Anterior cingulate cortex (tissue), 58 donors: ENCODE measurements around the gene SNX9.
"Not testable (repeated sequence)": the region's sequence is repeated elsewhere in the genome, so short reads cannot be mapped to it uniquely, and the experiment has no call there.

Experiments
- DNase-seq, 58 donors: peaks; one replicate each; lab custom pipeline; 2025; lab: John Stamatoyannopoulos, UW

The SNX9 gene

DNA sequence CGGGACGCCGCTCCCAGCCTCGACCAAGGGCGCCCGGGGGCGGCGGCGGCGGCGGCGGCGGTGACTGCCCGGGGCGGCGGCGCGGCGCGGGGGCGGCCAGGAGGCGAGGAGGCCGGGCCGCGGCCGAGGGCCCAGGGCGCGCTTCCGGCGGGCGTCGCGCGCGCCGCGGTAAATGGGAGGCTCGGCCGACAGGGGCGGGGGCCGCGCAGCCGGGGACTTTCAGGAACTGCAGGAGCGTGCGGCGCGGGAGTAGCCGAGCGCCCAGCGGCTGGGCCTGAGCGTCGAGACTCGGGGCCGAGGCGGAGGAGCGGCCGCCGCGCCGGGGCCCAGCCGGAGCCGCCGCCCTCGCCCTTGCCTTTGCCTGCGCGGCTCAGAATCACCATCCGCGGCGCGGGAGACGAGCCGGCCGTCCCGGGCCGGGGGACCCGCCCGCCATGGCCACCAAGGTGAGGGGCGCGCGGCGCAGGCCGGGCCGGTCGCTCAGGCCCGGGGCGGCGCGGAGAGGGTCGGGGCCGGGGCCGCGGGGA lies at the start of gene SNX9:
TSS of gene SNX9 (plus strand) at position 246 of the 527 bp plus-strand sequence. CDS start at position 435, 189 bp downstream.
- peak in 48 of 58 donors; percentile 15 to 78 (median 52) for DNase-seq

DNA sequence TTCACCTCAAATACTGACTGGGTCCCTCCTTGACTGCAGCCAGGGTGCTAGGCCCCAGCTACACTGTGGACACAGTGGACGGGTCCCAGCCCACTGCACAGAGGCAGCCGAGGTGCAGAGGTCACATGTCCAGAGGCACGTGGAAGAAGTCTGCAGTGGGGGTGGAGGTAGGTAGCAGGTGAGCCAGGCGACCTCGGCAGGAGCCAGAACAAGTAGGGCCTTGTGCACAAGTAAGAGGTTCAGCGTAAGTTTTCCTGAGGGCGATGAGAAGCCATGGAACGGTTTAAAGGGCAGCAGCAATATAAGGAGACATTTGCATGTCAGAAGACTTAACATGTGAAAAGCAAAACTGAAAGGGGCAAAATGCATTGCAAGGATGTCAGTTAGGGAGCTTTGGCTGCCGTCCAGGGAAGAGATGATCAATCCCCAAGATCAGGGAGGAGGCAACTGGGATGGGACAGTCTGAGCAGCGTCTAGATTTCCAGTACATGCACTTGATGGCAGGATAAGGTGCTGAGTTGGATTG lies 49.7 kb upstream of the SNX9 start:
- no peak for DNase-seq

DNA sequence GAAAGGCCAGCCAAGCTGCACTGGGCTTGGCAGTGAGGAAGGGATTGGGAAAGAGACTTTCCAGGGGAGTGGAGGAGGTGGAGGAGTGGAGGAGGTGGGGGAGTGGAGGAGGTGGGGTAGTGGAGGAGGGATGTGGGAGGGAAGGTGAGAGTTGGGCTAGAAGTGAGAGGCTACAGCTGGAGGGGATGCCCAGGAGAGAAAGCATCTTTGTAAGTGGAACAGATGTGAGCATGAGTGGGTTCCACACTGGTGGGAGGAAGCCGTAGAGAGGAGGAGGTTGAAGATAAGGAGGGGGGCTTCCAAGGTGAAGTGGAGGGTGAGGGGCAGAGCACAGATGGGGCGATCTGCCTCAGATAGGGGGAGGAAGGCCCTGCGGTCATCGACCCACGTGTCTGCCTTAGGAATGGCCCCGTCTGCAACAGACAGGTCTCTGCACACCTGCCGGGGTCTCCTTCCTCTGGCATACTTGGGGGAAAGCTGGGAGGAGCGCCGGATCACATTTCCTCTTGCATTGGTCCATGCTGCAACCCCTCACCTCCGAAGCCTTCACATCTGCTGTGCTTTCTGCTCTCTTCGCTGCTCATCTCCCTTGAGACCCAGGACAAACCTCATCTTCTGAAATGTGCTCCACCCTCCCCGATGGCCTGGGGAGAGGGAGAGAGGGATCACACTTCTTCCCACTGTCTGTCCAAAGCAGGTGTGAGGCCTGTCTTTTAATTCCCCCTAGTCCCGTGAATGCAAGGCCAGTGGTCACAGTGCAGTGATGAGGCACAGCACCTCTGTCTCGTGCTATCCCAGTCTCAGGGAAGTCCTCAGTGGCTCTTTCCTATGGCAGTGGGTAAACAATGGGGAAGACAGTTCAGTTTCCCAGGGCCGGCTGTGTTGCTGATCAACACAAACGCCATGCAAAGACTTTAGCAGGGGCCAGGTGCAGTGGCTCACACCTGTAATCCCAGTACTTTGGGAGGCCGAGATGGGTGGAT lies 48.6 kb upstream of the SNX9 start:
- DNase-seq = peak in 14 of 58 donors; percentile 4 to 60 (median 22)

DNA sequence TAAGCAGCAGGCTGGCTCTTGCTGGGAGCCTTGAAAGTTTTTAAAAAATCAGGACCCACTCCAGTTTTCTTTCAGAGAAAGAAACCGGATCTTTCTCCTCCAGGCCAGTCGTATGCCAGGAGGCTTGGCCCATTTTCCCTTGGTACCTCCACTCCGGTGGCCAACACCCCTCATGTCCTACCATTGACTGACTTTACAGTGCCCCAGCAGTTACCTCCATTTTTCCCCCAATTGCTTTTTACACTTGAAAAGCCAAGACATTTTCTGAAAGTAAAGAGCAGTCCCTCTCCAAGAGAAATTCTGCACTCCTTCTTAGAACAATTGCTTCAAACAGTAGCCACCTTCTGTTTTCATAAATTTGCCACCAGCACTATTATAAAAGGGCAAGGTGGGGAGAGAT lies 47.7 kb upstream of the SNX9 start:
- no peak for DNase-seq

DNA sequence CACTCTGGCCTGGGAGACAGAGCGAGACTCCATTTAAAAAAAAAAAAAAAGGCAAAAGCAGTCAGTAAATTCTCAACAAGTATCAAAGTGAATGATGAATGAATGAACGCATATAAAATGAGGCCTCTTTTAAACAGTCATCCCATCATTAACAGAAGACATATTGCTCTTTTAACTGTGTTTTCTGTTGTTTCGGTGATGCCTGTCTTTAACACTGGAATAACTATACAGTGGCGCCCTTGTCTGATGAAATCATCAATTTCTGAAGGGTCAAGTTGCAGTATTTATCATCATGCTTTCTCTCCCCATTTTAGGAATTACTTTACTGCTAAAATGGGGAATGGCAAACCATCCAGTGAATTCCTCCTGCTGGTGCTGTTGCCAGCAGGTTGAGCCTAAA lies 45.7 kb upstream of the SNX9 start:
- DNase-seq = no peak

DNA sequence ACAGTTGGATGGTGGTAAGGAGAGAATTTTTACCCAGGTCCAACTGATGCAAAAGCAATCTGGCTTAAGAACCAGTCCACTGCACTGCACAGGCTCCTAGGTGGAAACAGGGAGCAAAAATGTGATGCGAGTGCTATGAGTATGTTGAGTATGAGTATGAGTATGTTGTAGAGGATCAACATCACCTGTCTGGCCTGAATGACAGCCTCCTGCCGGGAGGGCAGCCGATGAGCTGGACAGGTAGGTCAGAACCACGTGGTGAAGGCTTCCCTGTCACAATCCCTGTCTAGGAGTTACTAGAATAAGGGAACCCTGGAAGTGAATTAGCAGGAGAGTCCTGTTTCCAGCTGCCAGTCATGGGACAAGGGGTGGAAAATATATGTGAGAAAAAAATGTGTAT lies 44.3 kb upstream of the SNX9 start:
- DNase-seq = no peak

DNA sequence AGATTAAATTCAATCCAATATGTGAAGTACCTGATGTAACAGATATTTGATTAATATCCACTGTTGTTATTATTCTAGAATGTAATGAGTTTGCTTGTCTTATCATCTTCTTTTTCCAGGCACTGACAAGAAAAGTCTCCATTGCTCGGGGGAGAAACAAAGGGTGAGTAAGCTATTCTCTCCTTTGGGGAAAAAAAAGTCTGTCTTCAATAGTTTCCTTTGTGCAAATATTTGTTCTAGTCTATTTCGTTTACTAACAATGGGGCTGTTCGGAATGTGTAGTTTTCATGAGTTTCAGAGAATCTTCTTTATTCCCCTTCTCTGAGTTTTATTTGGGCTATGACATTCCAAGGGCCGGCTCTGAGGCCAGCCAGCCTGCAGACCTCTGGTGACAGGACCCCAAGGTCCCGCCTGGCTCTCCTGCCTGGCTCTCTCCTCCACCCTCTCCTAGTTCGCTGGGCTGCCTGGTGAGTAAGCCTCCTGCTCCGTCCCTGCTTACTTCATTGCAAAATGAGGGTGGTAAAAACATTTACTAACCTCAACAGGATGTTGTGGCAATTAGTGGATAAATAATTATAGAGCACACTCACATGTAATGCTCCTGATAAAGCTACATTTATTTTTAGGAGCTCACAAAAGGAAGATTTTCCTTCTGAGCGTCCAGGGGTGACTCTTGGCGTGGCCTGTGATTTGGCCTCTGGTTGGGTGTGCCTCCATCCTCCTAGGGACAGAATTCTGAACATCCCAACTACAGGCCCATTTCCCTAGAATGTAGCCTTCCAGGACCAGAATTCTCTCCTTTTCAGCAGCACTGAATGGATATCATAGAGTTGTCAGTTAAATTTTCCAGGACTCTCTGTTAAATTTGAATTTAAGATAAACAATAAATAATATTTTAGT lies 43.1 kb upstream of the SNX9 start:
- peak in 1 of 58 donors; percentile 21 for DNase-seq

DNA sequence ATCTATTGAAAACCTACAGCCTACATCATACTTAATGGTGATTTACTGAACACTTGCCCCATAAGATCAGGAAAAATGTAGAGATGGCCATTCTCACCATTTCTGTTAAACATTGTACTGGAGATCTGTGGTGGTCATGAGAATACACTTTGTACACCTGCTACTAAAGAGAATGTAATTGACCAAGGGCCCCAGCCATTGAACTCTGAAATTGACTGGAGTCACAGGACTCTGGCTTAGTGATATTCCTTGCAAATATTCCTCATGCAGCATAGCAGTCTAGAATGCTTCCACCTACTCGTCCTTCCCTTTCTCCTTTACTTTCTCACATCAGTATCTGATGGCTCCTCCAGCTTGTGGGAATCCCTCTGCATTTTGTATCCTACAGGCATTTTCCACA lies 37.4 kb upstream of the SNX9 start:
- no peak for DNase-seq

DNA sequence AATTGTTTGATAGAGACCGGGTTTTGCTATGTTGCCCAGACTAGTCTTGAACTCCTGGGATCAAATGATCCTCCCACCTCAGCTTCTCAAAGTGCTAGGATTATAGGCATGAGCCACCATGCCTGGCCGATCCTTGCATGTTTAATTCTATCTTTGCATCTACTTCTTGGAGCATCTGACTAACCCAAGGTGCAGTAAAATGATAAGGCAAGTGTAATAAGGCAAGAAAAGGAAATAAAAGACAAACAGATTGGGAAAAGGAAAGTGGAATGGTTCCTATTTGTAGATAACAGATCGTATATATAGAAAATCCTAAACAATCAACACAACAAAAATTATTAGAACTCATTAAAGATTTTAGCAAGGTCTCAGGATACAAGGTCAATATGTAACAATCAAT lies 36.8 kb upstream of the SNX9 start:
- DNase-seq = no peak

DNA sequence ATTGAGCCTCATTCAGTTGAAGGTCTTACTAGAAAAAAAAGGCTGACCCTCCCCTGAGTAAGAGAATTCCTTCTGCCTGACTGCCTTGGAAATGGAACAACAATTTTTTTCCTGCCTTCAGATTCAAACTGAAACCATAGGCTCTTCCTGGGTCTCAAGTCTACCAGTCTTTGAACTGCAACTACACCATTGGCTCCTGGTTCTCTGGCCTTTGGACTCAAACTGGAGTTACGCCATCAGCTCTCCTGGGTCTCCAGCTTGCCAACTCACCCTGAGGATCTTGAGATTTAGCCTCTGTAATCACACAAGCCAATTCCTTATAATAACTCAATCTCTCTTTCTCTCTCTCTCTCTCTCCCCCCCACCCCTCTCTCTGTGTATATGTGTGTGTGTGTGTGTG lies 36.0 kb upstream of the SNX9 start:
- no peak for DNase-seq

DNA sequence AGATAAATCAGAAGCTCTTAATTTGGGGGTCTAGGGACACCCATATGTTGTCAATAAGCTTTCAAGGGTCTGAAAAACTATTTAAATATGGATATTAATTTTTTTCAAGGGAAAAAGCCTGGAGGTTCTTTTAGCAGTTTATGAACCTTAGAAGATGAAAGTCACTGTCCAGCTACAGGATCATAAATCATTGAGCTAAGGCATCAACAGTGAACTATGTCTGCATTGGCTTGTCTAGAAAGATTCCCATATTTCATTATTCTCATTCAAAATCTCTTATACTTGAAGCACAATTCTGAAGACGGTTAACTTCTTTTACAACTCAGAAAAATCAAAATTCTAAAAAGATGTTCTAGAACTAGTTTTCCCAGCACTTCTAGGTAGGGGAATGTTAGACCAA lies 34.9 kb upstream of the SNX9 start:
- DNase-seq = no peak

DNA sequence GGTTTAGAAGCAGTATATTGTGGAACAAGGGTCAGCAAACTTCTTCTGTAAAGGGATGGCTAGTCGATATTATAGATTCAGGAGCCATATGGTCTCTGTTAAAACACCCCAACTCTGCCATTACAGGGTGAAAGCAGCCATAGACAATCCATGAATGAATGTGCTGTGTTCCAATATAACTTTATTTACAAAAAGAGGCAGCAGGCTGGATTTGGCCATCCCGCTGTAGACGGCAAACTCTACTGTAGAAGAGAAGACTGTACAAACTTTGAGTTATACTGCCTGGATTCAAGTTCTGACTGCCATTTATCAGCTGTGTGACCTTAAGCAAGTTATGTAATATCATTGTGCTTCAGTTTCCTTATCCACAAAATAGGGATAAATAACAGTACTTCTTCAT lies 33.7 kb upstream of the SNX9 start:
- no peak for DNase-seq

DNA sequence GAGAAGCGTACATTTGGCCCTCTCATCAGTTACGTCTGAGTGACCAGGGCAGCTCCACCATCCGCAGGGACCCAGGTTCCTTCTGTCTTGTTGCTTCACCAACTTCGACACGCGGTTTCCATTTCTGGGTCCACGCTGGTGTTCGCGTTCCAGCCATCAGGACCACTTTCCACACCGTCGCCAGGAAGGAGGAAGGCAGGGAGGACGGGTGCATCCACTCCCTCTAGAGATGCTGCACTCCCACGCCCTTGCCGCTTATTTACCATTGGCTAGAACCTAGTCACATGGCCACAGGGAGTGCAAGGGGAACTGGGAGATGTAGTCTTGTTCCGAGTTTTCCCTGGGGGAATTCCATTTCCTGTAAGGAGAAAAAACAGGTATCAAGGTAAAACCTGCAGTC lies 33.2 kb upstream of the SNX9 start:
- no peak for DNase-seq

DNA sequence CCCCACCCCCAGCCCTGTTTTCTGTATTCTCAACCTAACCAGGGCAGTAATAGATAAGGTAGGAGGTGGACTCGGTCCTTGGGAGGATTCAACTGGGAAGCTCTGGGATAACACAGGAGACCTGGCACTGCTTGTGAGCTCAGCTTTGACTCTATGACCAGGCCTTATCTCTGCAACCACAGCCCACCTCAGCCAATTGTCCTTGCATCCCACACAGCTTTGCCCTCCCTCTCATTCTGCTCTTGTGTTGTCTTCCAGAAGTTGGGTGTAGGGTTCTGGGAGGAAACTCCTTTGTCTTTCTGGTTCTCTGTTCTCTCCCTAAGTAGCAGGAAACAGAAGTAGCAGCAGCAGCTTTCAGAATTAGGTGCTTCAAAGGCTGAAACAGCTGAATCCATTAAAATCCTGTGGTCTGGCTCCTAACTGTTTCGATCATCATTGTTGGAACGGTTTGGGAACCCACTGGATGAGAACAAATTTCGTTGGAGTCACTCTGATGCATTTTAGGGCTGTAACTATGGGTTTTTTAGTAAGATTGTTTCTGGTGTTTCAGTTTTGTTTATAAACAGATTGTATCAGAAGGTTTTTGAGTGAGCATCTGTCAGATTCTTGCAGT lies 32.4 kb upstream of the SNX9 start:
- no peak for DNase-seq

DNA sequence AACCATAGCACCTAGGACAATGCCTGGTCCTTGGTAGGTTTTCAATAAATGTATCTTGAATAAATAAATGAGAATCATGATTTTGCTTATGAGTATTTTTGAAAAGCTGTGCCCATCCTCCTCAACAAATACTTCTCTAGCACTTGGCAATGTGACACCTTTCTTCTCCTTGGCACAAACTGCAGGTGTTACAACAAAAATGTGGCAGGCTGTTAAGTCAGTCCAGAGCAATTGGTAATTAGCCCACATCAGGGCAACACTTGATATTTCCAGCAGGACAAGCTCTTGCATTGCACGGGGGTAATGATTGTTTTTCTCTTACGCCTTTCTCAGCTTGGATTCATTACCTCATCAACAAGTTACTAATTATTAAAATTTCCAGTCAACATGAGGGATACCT lies 31.6 kb upstream of the SNX9 start:
- DNase-seq = no peak

DNA sequence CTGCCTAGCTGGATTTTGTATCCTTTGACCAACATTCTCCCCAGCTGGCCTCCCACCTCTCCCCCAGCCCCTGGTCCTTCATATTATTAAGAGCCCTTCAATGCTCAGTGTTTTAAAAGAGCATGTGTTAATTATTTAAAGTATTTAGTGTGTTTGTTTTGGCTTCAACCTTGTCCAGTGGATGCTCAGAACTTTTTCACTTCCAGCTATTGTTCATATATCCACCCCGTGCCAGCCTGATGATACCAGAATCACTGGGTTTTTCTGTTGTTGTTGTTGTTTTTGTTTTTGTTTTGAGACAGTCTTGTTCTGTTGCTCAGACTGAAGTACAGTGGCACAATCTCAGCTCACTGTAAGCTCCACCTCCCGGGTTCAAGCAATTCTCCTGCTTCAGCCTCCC lies 30.4 kb upstream of the SNX9 start:
- DNase-seq = no peak

DNA sequence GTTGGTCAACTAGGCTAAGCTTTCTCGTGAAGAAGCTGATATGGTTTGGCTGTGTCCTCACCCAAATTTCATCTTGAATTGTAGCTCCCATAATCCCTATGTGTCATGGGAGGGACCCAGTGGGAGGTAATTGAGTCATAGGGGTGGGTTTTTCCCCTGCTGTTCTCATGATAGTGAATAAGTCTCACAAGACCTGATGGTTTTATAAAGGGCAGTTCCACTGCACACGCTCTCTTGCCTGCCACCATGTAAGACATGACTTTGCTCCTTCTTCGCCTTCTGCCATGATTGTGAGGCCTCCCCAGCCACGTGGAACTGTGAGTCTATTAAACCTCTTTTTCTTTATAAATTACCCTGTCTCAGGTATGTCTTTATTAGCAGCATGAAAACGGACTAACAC lies 29.0 kb upstream of the SNX9 start:
- not testable (repeated sequence) for DNase-seq

DNA sequence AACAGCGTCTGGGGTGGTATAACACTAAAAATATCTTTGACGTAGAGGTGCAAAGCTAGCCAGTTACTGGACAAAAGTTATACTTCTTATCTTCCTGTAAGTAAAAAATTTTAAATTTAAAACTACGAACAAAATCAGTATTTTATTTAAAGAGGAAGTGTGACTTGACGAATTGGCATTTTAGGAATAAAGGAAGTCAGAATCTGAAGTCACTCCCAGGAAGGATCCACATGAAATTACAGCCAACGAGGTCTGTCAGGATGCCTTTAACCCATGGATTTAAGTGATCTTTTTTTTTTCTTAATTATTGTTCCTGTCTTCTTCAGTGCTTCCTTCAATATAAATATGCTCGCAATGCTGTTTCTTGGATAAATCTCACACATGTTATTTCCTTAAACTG lies 27.2 kb upstream of the SNX9 start:
- no peak for DNase-seq

DNA sequence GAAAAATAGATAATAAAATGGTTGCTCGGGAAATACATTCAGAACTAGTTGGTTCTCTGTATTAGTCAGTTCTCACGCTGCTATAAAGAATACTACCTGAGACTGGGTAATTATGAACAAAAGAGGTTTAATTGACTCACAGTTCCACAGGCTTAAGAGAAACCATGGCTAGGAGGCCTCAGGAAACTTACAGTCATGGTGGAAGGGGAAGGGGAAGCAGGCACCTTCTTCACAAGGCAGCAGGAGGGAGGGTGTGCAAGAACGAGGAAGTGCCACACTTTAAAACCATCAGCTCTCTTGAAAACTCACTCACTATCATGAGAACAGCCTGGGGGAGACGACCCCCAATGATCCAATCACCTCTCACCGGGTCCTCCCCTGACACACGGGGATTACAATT lies 24.2 kb upstream of the SNX9 start:
- DNase-seq = no peak

DNA sequence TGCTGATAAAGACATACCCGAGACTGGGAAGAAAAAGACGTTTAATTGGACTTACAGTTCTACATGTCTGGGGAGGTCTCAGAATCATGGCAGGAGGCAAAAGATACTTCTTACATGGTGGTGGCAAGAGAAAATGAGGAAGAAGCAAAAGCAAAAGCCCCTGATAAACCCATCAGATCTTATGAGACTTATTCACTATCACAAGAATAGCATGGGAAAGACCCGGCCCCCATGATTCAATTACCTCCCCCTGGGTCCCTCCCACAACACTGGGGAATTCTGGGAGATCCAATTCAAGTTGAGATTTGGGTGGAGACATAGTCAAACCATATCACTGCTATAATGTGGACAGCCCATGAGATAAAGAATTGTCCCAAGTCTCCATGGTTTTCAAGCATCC lies 23.5 kb upstream of the SNX9 start:
- DNase-seq = not testable (repeated sequence)
